HG03135 (cell line): ENCODE data around the gene TGFBR1.
"Not testable (repeated sequence)": the region's sequence is repeated elsewhere in the genome, so short reads cannot be mapped to it uniquely, and the experiment has no call there.

ENCODE experiments used
- ATAC-seq: cut with Tn5 transposase; IDR thresholded peaks from one replicate; pipeline ENCODE4 v1.9.1; 2021; ENCODE audit warnings: mild to moderate bottlenecking, moderate library complexity; ENCODE audit not compliant: unreplicated experiment

TGFBR1 gene

GRCh38 chr9:99075246-99075912, 29.5 kb upstream of the TGFBR1 start:
- no peak for ATAC-seq

- no peak for ATAC-seq
Measured at GRCh38 chr9:99076030-99076429, 28.9 kb upstream of the TGFBR1 start.

GRCh38 chr9:99076483-99077171, 28.3 kb upstream of the TGFBR1 start:
- no peak for ATAC-seq

GRCh38 chr9:99078717-99079116, 26.2 kb upstream of the TGFBR1 start:
- ATAC-seq: no peak

- no peak for ATAC-seq
Measured at GRCh38 chr9:99079542-99079941, 25.4 kb upstream of the TGFBR1 start.

GRCh38 chr9:99083051-99083450, 21.9 kb upstream of the TGFBR1 start:
- ATAC-seq: no peak

GRCh38 chr9:99085949-99086948, 18.7 kb upstream of the TGFBR1 start:
- no peak for ATAC-seq

- no peak for ATAC-seq
Measured at GRCh38 chr9:99087462-99087861, 17.5 kb upstream of the TGFBR1 start.

GRCh38 chr9:99090336-99091130, 14.4 kb upstream of the TGFBR1 start:
- no peak for ATAC-seq

- no peak for ATAC-seq
Measured at GRCh38 chr9:99092643-99093491, 12.0 kb upstream of the TGFBR1 start.

GRCh38 chr9:99093492-99093791, 11.5 kb upstream of the TGFBR1 start:
- ATAC-seq: no peak

GRCh38 chr9:99095565-99095964, 9.3 kb upstream of the TGFBR1 start:
- ATAC-seq: no peak

- ATAC-seq: no peak
Measured at GRCh38 chr9:99096409-99096808, 8.5 kb upstream of the TGFBR1 start.

GRCh38 chr9:99099806-99100585, 4.9 kb upstream of the TGFBR1 start:
- ATAC-seq: not testable (repeated sequence)

GRCh38 chr9:99101271-99101670, 3.6 kb upstream of the TGFBR1 start:
- no peak for ATAC-seq

- no peak for ATAC-seq
Measured at GRCh38 chr9:99101812-99102211, 3.1 kb upstream of the TGFBR1 start.

- no peak for ATAC-seq
Measured at GRCh38 chr9:99103054-99103895, 1.6 kb upstream of the TGFBR1 start.

GRCh38 chr9:99103901-99104458, 933 bp upstream of the TGFBR1 start:
- ATAC-seq: no peak
